GM23338 (cell line): Measurements from ENCODE around the gene LRRC3. TPM values are rescaled to one million over a fixed set of nuclear protein-coding genes. Genes with fewer than 3 reads are reported as not detected.

ENCODE experiments used
- ATAC-seq: fragments of 200-7000 bp; cut with Tn5 transposase; 3 replicates; pipeline ENCODE4 v1.9.1; 2020
- DNase-seq: peaks from one replicate; pipeline ENCODE4 v3.0.0-alpha.2; 2015; ENCODE audit warnings: low spot score
- H2AFZ ChIP-seq: fragments of 200-600 bp; sonication (generic); 2 replicates; pipeline ENCODE4 v1.8.0; 2016; ENCODE audit warnings: antibody characterized with exemption, mild to moderate bottlenecking, moderate library complexity
- H3F3A ChIP-seq: fragments of 200-600 bp; sonication (generic); replicated peaks from 2 replicates; pipeline ENCODE4 v1.8.0; 2017; ENCODE audit warnings: antibody characterized with exemption, mixed run types, low read depth
- H3K27ac ChIP-seq: fragments of 200-600 bp; sonication (generic); 2 replicates; pipeline ENCODE4 v1.6.1; 2016; ENCODE audit warnings: low read depth
- H3K27me3 ChIP-seq: fragments of 200-600 bp; sonication (generic); 2 replicates; pipeline ENCODE4 v1.8.0; 2016; ENCODE audit warnings: mild to moderate bottlenecking, mixed run types, moderate library complexity; ENCODE audit not compliant: insufficient read depth
- H3K36me3 ChIP-seq: fragments of 200-600 bp; sonication (generic); 2 replicates; pipeline ENCODE4 v1.8.0; 2016; ENCODE audit warnings: mild to moderate bottlenecking; ENCODE audit not compliant: insufficient read depth
- H3K4me1 ChIP-seq: fragments of 200-600 bp; sonication (generic); 2 replicates; pipeline ENCODE4 v1.8.0; 2016; ENCODE audit warnings: mild to moderate bottlenecking, moderate library complexity; ENCODE audit not compliant: insufficient read depth
- H3K4me2 ChIP-seq: fragments of 200-600 bp; sonication (generic); 2 replicates; pipeline ENCODE4 v1.7.1; 2017; ENCODE audit warnings: mixed run types
- H3K4me3 ChIP-seq: fragments of 200-600 bp; sonication (generic); 2 replicates; pipeline ENCODE4 v1.6.1; 2016; ENCODE audit warnings: mixed run types
- H3K79me2 ChIP-seq: fragments of 200-600 bp; sonication (generic); replicated peaks from 2 replicates; pipeline ENCODE4 v1.8.0; 2017; ENCODE audit warnings: mild to moderate bottlenecking; ENCODE audit not compliant: insufficient read depth
- H3K9me2 ChIP-seq: fragments of 200-600 bp; sonication (generic); 2 replicates; pipeline ENCODE4 v1.8.0; 2017; ENCODE audit not compliant: insufficient read depth
- H4K20me1 ChIP-seq: fragments of 200-600 bp; sonication (generic); replicated peaks from 2 replicates; pipeline ENCODE4 v1.8.0; 2017; ENCODE audit warnings: mild to moderate bottlenecking; ENCODE audit not compliant: insufficient read depth
- H3K27ac Mint-ChIP-seq: 2 replicates; pipeline ENCODE4 v1.8.0; 2020; ENCODE audit warnings: inconsistent platforms, mild to moderate bottlenecking, moderate library complexity, mixed read lengths
- H3K27me3 Mint-ChIP-seq: 3 replicates; pipeline ENCODE4 v1.8.0; 2022; ENCODE audit warnings: low read depth, mild to moderate bottlenecking, moderate library complexity, mixed read lengths, inconsistent platforms; ENCODE audit not compliant: insufficient read depth, poor library complexity
- H3K36me3 Mint-ChIP-seq: 3 replicates; pipeline ENCODE4 v1.8.0; 2021; ENCODE audit warnings: low read depth, mild to moderate bottlenecking, inconsistent platforms, moderate library complexity, mixed read lengths
- H3K4me1 Mint-ChIP-seq: 3 replicates; pipeline ENCODE4 v1.8.0; 2020; ENCODE audit warnings: mild to moderate bottlenecking, inconsistent platforms, mixed read lengths
- H3K4me3 Mint-ChIP-seq: 3 replicates; pipeline ENCODE4 v1.8.0; 2021; ENCODE audit warnings: moderate library complexity, mild to moderate bottlenecking, inconsistent platforms, mixed read lengths
- H3K9me3 Mint-ChIP-seq: 3 replicates; pipeline ENCODE4 v1.8.0; 2020; ENCODE audit warnings: moderate library complexity, mild to moderate bottlenecking, inconsistent platforms, mixed read lengths
- CREB1 ChIP-seq: fragments of 250-450 bp; sonication (Bioruptor Pico); IDR thresholded peaks from 2 replicates; pipeline ENCODE4 v1.5.0; 2020; ENCODE audit warnings: low read depth, mild to moderate bottlenecking, moderate library complexity
- CTCF ChIP-seq, 2 experiments: fragments of 200-600 bp in 1 of 2; sonication (generic) in 1 of 2; conservative IDR thresholded peaks; 2 replicates each; pipeline versions ENCODE4 v1.5.1 to v1.6.1; 2016 to 2017; ENCODE audit warnings: antibody characterized with exemption in 2 of 2, low read depth in 2 of 2, mild to moderate bottlenecking in 2 of 2, moderate library complexity in 1 of 2
- ETS1 ChIP-seq: IDR thresholded peaks from 2 replicates; pipeline ENCODE4 v1.6.1; 2016; ENCODE audit warnings: antibody characterized with exemption
- JUNB ChIP-seq: IDR thresholded peaks from one replicate; pipeline ENCODE4 v1.6.1; 2016; ENCODE audit warnings: antibody characterized with exemption; ENCODE audit not compliant: unreplicated experiment
- NANOG ChIP-seq: IDR thresholded peaks from 2 replicates; pipeline ENCODE4 v1.6.1; 2016; ENCODE audit warnings: antibody characterized with exemption, borderline replicate concordance
- STAT1 ChIP-seq: IDR thresholded peaks from one replicate; pipeline ENCODE4 v1.6.1; 2016; ENCODE audit warnings: antibody characterized with exemption; ENCODE audit not compliant: unreplicated experiment
- ZNF114 ChIP-seq: fragments of 250-450 bp; sonication (Bioruptor Pico); IDR thresholded peaks from 2 replicates; pipeline ENCODE4 v1.5.0; 2020; ENCODE audit warnings: mild to moderate bottlenecking, moderate library complexity
- ZNF331 ChIP-seq: fragments of 250-450 bp; sonication (Bioruptor Pico); IDR thresholded peaks from 2 replicates; pipeline ENCODE4 v1.5.0; 2020; ENCODE audit warnings: low read depth, mild to moderate bottlenecking, moderate library complexity
- ZNF462 ChIP-seq: fragments of 250-450 bp; sonication (Bioruptor Pico); IDR thresholded peaks from 2 replicates; pipeline ENCODE4 v1.5.0; 2020; ENCODE audit warnings: mild to moderate bottlenecking, moderate library complexity
- polyA plus RNA-seq: library from polyadenylated mRNA; unstranded; fragments of >200 nt; fragmentation: Nextera tagmentation; extraction: Ambion mirVana; gene quantifications from 2 replicates; pipeline ENCODE4 v1.2.1, GENCODE V29; 2016
- total RNA-seq: library from RNA; depleted of rRNA; stranded (reverse); fragments of >200 nt; shearing (Covaris generic); gene quantifications from 2 replicates; pipeline ENCODE4 v1.2.3, GENCODE V29; 2014

LRRC3 gene
- total and polyA plus RNA-seq, 2 experiments from 2014 or later = 0.95 to 6.8 TPM

GRCh38 chr21:44429894-44430293 lies 25.4 kb upstream of the LRRC3 start:
- no peak overlapping the region for H3K4me3 ChIP-seq
- H3F3A ChIP-seq = no peaks in the 10 kb centered on the region
- DNase-seq (no peak), ATAC-seq (no peak)
- Mint-ChIP-seq H3K36me3 (peaks cover 4% of the 10 kb centered on the region; the same call in 1 of the 3 replicates), H3K4me3 (no peak overlapping the region), H3K27me3 (peaks cover 5% of the 10 kb centered on the region), H3K9me3 (peaks cover 17% of the 10 kb centered on the region; the same call in 2 of the 3 replicates), H3K4me1 (no peaks in the 10 kb centered on the region), H3K27ac (no peak overlapping the region)
- H3K4me2 ChIP-seq = no peak overlapping the region
- no peak for TF ChIP-seq JUNB
- TF ChIP-seq NANOG = no peak
- TF ChIP-seq STAT1 = no peak
- TF ChIP-seq ZNF331 = no peak
- no peak for TF ChIP-seq CREB1 (CRISPR knock-in tag)
- no peak for TF ChIP-seq ZNF114 (CRISPR knock-in tag)
- no peak for TF ChIP-seq ZNF462 (CRISPR knock-in tag)
- TF ChIP-seq CTCF (conservative IDR thresholded peaks at IDR 0.05; ENCODE audit: low read depth in 2 of 2) = no peak
- no peak for TF ChIP-seq ETS1
- no peaks in the 10 kb centered on the region for H3K9me2 ChIP-seq
- H3K4me1 ChIP-seq = no peaks in the 10 kb centered on the region
- H3K36me3 ChIP-seq = no peaks in the 10 kb centered on the region
- no peaks in the 10 kb centered on the region for H3K27me3 ChIP-seq
- H3K79me2 ChIP-seq = no peaks in the 10 kb centered on the region
- no peak overlapping the region for H2AFZ ChIP-seq
- H4K20me1 ChIP-seq = no peaks in the 10 kb centered on the region
- no peak overlapping the region for H3K27ac ChIP-seq
